WERI-Rb-1 (cell line): ENCODE results near the gene PKMYT1.
A peak's percentile ranks its signal among the peaks of the same experiment; 100 is the strongest.

Experiments used
- DNase-seq: peaks from one replicate; pipeline ENCODE4 v3.0.0-alpha.2; 2020
- H3K27ac ChIP-seq: fragments of 250-450 bp; sonication (Bioruptor Pico); 2 replicates; pipeline ENCODE4 v1.5.1; 2020; ENCODE audit warnings: mild to moderate bottlenecking, moderate library complexity
- H3K27me3 ChIP-seq: fragments of 250-450 bp; sonication (Bioruptor Pico); 2 replicates; pipeline ENCODE4 v1.5.1; 2021; ENCODE audit warnings: mild to moderate bottlenecking, low read depth, moderate library complexity; ENCODE audit not compliant: insufficient read depth, severe bottlenecking
- H3K36me3 ChIP-seq: fragments of 250-450 bp; sonication (Bioruptor Pico); 2 replicates; pipeline ENCODE4 v1.5.1; 2020; ENCODE audit warnings: mild to moderate bottlenecking, moderate library complexity
- H3K4me3 ChIP-seq: 2 replicates; pipeline ENCODE4 v1.5.1; 2011; ENCODE audit warnings: low read depth, mild to moderate bottlenecking, control low read depth, low read length
- H3K9me3 ChIP-seq: fragments of 250-450 bp; sonication (Bioruptor Pico); 2 replicates; pipeline ENCODE4 v1.5.1; 2021; ENCODE audit warnings: mild to moderate bottlenecking, moderate library complexity; ENCODE audit not compliant: severe bottlenecking
- CTCF ChIP-seq: IDR thresholded peaks from 2 replicates; pipeline ENCODE4 v1.5.1; 2011; ENCODE audit warnings: low read depth, mild to moderate bottlenecking, control low read depth, inconsistent platforms, low read length

The PKMYT1 gene

GRCh38 chr16:2975161-2975795 lies 5.0 kb downstream of the PKMYT1 start:
- no peaks in the 10 kb centered on the region for H3K27me3 ChIP-seq
- no peak for DNase-seq
- no peak overlapping the region for H3K27ac ChIP-seq
- TF ChIP-seq CTCF: no peak
- H3K36me3 ChIP-seq: peaks cover 92% of the 10 kb centered on the region
- no peaks in the 10 kb centered on the region for H3K9me3 ChIP-seq
- no peak overlapping the region for H3K4me3 ChIP-seq

GRCh38 chr16:2974319-2975056 lies 5.8 kb downstream of the PKMYT1 start:
- Histone ChIP-seq H3K4me3 (no peak overlapping the region), H3K36me3 (peaks cover 97% of the 10 kb centered on the region), H3K27me3 (no peaks in the 10 kb centered on the region), H3K27ac (0 out of 2 replicates have a peak overlapping the region, but pooled peaks have one; percentile 21), H3K9me3 (no peaks in the 10 kb centered on the region)
- TF ChIP-seq CTCF: no peak
- DNase-seq: no peak

GRCh38 chr16:2973605-2974318 lies 6.5 kb downstream of the PKMYT1 start:
- H3K27ac ChIP-seq: peak overlapping the region; percentile 36

GRCh38 chr16:2973093-2973492 lies 7.2 kb downstream of the PKMYT1 start:
- Histone ChIP-seq H3K36me3 (peaks cover 92% of the 10 kb centered on the region), H3K4me3 (no peak overlapping the region), H3K27me3 (no peaks in the 10 kb centered on the region), H3K27ac (peak overlapping the region; percentile 36), H3K9me3 (peaks cover 3% of the 10 kb centered on the region)
- no peak for TF ChIP-seq CTCF
- DNase-seq: no peak

More at GRCh38 chr16:2973605-2974318, 6.5 kb downstream of the PKMYT1 start:
- Histone ChIP-seq H3K27me3 (no peaks in the 10 kb centered on the region), H3K36me3 (peaks cover 91% of the 10 kb centered on the region), H3K9me3 (no peaks in the 10 kb centered on the region), H3K4me3 (no peak overlapping the region)
- no peak for DNase-seq
- TF ChIP-seq CTCF: no peak

- H3K36me3 ChIP-seq: peaks cover 91% of the 10 kb centered on the region
- no peaks in the 10 kb centered on the region for H3K27me3 ChIP-seq
- H3K4me3 ChIP-seq: no peak overlapping the region
- H3K27ac ChIP-seq: peak overlapping the region; percentile 9
- no peak for TF ChIP-seq CTCF
- H3K9me3 ChIP-seq: peaks cover 3% of the 10 kb centered on the region
- no peak for DNase-seq
These were observed 8.1 kb downstream of the PKMYT1 start for GRCh38 chr16:2971985-2972784.
